ENCODE results near the gene APOA1.

The APOA1 gene

GRCh38 chr11:116786966-116787365, 50.5 kb downstream of the APOA1 start:
- no peak for DNase-seq

GRCh38 chr11:116786326-116786725, 51.1 kb downstream of the APOA1 start:
- DNase-seq, result no peak

All from NCI-H446 (cell line).